ENCODE measurements around the gene ZNF230.

Gene ZNF230

GRCh38 chr19:43966079-43966694 lies 36.6 kb upstream of the ZNF230 start:
- no peaks in the 10 kb centered on the region for H4K20me1 ChIP-seq (ENCODE audit: low read depth, low read length)
- no peak overlapping the region for H3K27ac ChIP-seq (ENCODE audit: low read depth, low read length)
- no peaks in the 10 kb centered on the region for H3F3A ChIP-seq (ENCODE audit: insufficient read depth)
- peaks cover 12% of the 10 kb centered on the region; the same call in 1 of the 2 replicates for H3K9me3 ChIP-seq (ENCODE audit: insufficient read depth, low read length)
- TF ChIP-seq CTCF (IDR thresholded peaks at IDR 0.05; ENCODE audit: insufficient read depth, low read length, poor library complexity, severe bottlenecking): no peak
- no peak for TF ChIP-seq EZH2phosphoT487 (conservative IDR thresholded peaks at IDR 0.05; ENCODE audit: low read length)
- no peak overlapping the region for H2AFZ ChIP-seq (ENCODE audit: low read depth, low read length, severe bottlenecking)
- no peaks in the 10 kb centered on the region for H3K27me3 ChIP-seq (ENCODE audit: low read length)
- H3K79me2 ChIP-seq (ENCODE audit: insufficient read depth, low read length): no peaks in the 10 kb centered on the region
- no peaks in the 10 kb centered on the region for H3K9me2 ChIP-seq (replicated peaks; ENCODE audit: insufficient read depth, low read length)
- no peaks in the 10 kb centered on the region for H3K36me3 ChIP-seq (ENCODE audit: low read length)
- H3K4me3 ChIP-seq (ENCODE audit: insufficient read depth, low read length, poor library complexity, severe bottlenecking): no peak overlapping the region
- H3K9ac ChIP-seq (ENCODE audit: low read length): no peak overlapping the region
- no peak overlapping the region for H3K4me2 ChIP-seq (ENCODE audit: low read depth, low read length, poor library complexity, severe bottlenecking)

- no peak overlapping the region for H3K9ac ChIP-seq (ENCODE audit: low read length)
- no peak overlapping the region for H2AFZ ChIP-seq (ENCODE audit: low read depth, low read length, severe bottlenecking)
- no peaks in the 10 kb centered on the region for H3K79me2 ChIP-seq (ENCODE audit: insufficient read depth, low read length)
- H3K27ac ChIP-seq (ENCODE audit: low read depth, low read length): no peak overlapping the region
- H3K4me3 ChIP-seq (ENCODE audit: insufficient read depth, low read length, poor library complexity, severe bottlenecking): no peak overlapping the region
- H3K27me3 ChIP-seq (ENCODE audit: low read length): no peaks in the 10 kb centered on the region
- H3K36me3 ChIP-seq (ENCODE audit: low read length): no peaks in the 10 kb centered on the region
- TF ChIP-seq EZH2phosphoT487 (conservative IDR thresholded peaks at IDR 0.05; ENCODE audit: low read length) (no peak), CTCF (IDR thresholded peaks at IDR 0.05; ENCODE audit: insufficient read depth, low read length, poor library complexity, severe bottlenecking) (no peak)
- no peaks in the 10 kb centered on the region for H4K20me1 ChIP-seq (ENCODE audit: low read depth, low read length)
- H3K9me2 ChIP-seq (replicated peaks; ENCODE audit: insufficient read depth, low read length): no peaks in the 10 kb centered on the region
- H3F3A ChIP-seq (ENCODE audit: insufficient read depth): no peaks in the 10 kb centered on the region
- H3K9me3 ChIP-seq (ENCODE audit: insufficient read depth, low read length): no peaks in the 10 kb centered on the region
- no peak overlapping the region for H3K4me2 ChIP-seq (ENCODE audit: low read depth, low read length, poor library complexity, severe bottlenecking)
Observed at GRCh38 chr19:43976732-43977131, 26.0 kb upstream of the ZNF230 start.

GRCh38 chr19:43983544-43983911 lies 19.2 kb upstream of the ZNF230 start:
- Histone ChIP-seq H3F3A (ENCODE audit: insufficient read depth) (no peaks in the 10 kb centered on the region), H3K27ac (ENCODE audit: low read depth, low read length) (no peak overlapping the region), H3K4me3 (ENCODE audit: insufficient read depth, low read length, poor library complexity, severe bottlenecking) (peak overlapping the region; percentile 60), H3K36me3 (ENCODE audit: low read length) (no peaks in the 10 kb centered on the region), H3K9me3 (ENCODE audit: insufficient read depth, low read length) (no peaks in the 10 kb centered on the region), H3K27me3 (ENCODE audit: low read length) (no peaks in the 10 kb centered on the region), H4K20me1 (ENCODE audit: low read depth, low read length) (no peaks in the 10 kb centered on the region), H3K9me2 (replicated peaks; ENCODE audit: insufficient read depth, low read length) (no peaks in the 10 kb centered on the region), H3K9ac (ENCODE audit: low read length) (0 out of 2 replicates have a peak overlapping the region, but pooled peaks have one; percentile 42), H3K79me2 (ENCODE audit: insufficient read depth, low read length) (no peaks in the 10 kb centered on the region; the same call in 1 of the 2 replicates), H2AFZ (ENCODE audit: low read depth, low read length, severe bottlenecking) (peak overlapping the region; percentile 43), H3K4me2 (ENCODE audit: low read depth, low read length, poor library complexity, severe bottlenecking) (peak overlapping the region; percentile 47)
- no peak for TF ChIP-seq CTCF (IDR thresholded peaks at IDR 0.05; ENCODE audit: insufficient read depth, low read length, poor library complexity, severe bottlenecking)
- no peak for TF ChIP-seq EZH2phosphoT487 (conservative IDR thresholded peaks at IDR 0.05; ENCODE audit: low read length)

Measured in SU-DHL-6 (cell line).